Panc1 (cell line): ENCODE data around the gene AOC1. TPM values are rescaled to one million over a fixed set of nuclear protein-coding genes. Genes with fewer than 3 reads are reported as not detected.

Source experiments
- ATAC-seq: fragments of 200-7000 bp; cut with Tn5 transposase; 2 replicates; pipeline ENCODE4 v1.9.1; 2020; ENCODE audit warnings: mild to moderate bottlenecking, moderate library complexity
- Bru-seq: library from RNA; stranded (reverse); fragments of 400-500 nt; gene quantifications from one replicate; lab custom pipeline; 2021; lab: Mats Ljungman, UMichigan
- BruChase-seq, 2 experiments: library from RNA; stranded (reverse); fragments of 400-500 nt; gene quantifications; one replicate each; lab custom pipeline; 2021; lab: Mats Ljungman, UMichigan
- BruUV-seq: library from RNA; stranded (reverse); fragments of 400-500 nt; replicated peaks from 2 replicates; lab custom pipeline; 2021; lab: Mats Ljungman, UMichigan
- CTCF ChIA-PET: fragments of 300-600 bp; sonication (Branson Sonifier 250); formaldehyde crosslinking; loops from one replicate; lab custom pipeline; 2022; ENCODE audit warnings: antibody characterized with exemption; lab: Charles Lee
- POLR2A ChIA-PET: fragments of 300-600 bp; sonication (Branson Sonifier 250); formaldehyde crosslinking; loops from one replicate; lab custom pipeline; 2022; ENCODE audit warnings: antibody characterized with exemption; lab: Charles Lee
- DNase-seq: peaks from one replicate; pipeline ENCODE4 v3.0.0-alpha.2; 2010; ENCODE audit warnings: low read depth, low spot score
- H3K27ac ChIP-seq: 2 replicates; pipeline ENCODE4 v1.5.1; 2011; ENCODE audit warnings: mild to moderate bottlenecking, low read length, inconsistent platforms
- H3K27me3 ChIP-seq: fragments of 200-500 bp; sonication (Bioruptor generic); 2 replicates; pipeline ENCODE4 v1.6.0; 2014; ENCODE audit warnings: low read length, inconsistent platforms; ENCODE audit not compliant: control insufficient read depth, insufficient read depth
- H3K36me3 ChIP-seq: fragments of 200-500 bp; sonication (Bioruptor generic); 2 replicates; pipeline ENCODE4 v1.5.1; 2014; ENCODE audit warnings: inconsistent platforms, mild to moderate bottlenecking, low read length, moderate library complexity; ENCODE audit not compliant: control insufficient read depth, insufficient read depth
- H3K4me1 ChIP-seq: 2 replicates; pipeline ENCODE4 v1.5.1; 2011; ENCODE audit warnings: inconsistent platforms, mild to moderate bottlenecking, low read length, moderate library complexity; ENCODE audit not compliant: control insufficient read depth, insufficient read depth
- H3K4me3 ChIP-seq, 2 experiments: 2 replicates each; pipeline ENCODE4 v1.5.1; 2011 to 2012; ENCODE audit warnings: low read depth in 2 of 2, low read length in 2 of 2, mild to moderate bottlenecking in 2 of 2, inconsistent platforms in 1 of 2, moderate library complexity in 1 of 2
- H3K9me3 ChIP-seq: fragments of 200-500 bp; sonication (Bioruptor generic); 2 replicates; pipeline ENCODE4 v1.5.1; 2014; ENCODE audit warnings: low read depth, mild to moderate bottlenecking, inconsistent platforms, low read length, moderate library complexity; ENCODE audit not compliant: control insufficient read depth, insufficient read depth
- POLR2AphosphoS5 ChIP-seq: IDR thresholded peaks from 2 replicates; pipeline ENCODE4 v1.6.1; 2012; ENCODE audit warnings: mild to moderate bottlenecking, low read depth, low read length, moderate library complexity
- SIN3A ChIP-seq: IDR thresholded peaks from 2 replicates; pipeline ENCODE4 v1.6.1; 2012; ENCODE audit warnings: low read depth, mild to moderate bottlenecking, low read length, moderate library complexity, borderline replicate concordance; ENCODE audit not compliant: insufficient read depth
- TCF7L2 ChIP-seq: IDR thresholded peaks from 2 replicates; pipeline ENCODE4 v1.6.1; 2011; ENCODE audit warnings: mild to moderate bottlenecking, low read depth, low read length, inconsistent platforms
- in situ Hi-C: cut with HindIII; loops from 2 replicates; pipeline ENCODE4 v1.10.0; 2016; ENCODE audit warnings: low sequenced_read_pairs, low pct_unique_long_range_greater_than_20kb
- intact Hi-C: fragments of 100-400 bp; cut with micrococcal nuclease; formaldehyde crosslinking; loops from one replicate; pipeline ENCODE4 v1.10.0; 2022; ENCODE audit not compliant: unreplicated experiment
- long read RNA-seq: library from polyadenylated mRNA; unstranded; transcript quantifications from one replicate; pipeline ENCODE4 v2.0.0, GENCODE V29; 2021; ENCODE audit not compliant: unreplicated experiment
- polyA plus RNA-seq: library from polyadenylated mRNA; unstranded; fragments of >200 nt; gene quantifications from one replicate; pipeline ENCODE4 v1.2.1, GENCODE V29; 2012; ENCODE audit warnings: missing spikeins; ENCODE audit not compliant: insufficient read length
- total RNA-seq: library from RNA; stranded (reverse); gene quantifications from one replicate; pipeline ENCODE4 v1.2.1, GENCODE V29; 2021; ENCODE audit not compliant: unreplicated experiment
- TF ChIP-seq, protein P1 (sequence below): fragments of 450-650 bp; IDR thresholded peaks from 2 replicates; pipeline ENCODE4 v1.5.1; 2017; ENCODE audit warnings: mild to moderate bottlenecking
- TF ChIP-seq, protein P2 (sequence below), 2 experiments: IDR thresholded peaks; 2 replicates each; pipeline ENCODE4 v1.6.1; 2011 to 2012; ENCODE audit warnings: low read depth in 2 of 2, control low read depth in 1 of 2, low read length in 1 of 2, mild to moderate bottlenecking in 1 of 2, moderate library complexity in 1 of 2; ENCODE audit not compliant: insufficient read depth in 1 of 2

The AOC1 gene
- total RNA-seq (0.15 TPM), Bru-seq, nascent RNA (not detected), BruChase-seq, experiment 1, labeled RNA remaining after a 2-hour chase (not detected), BruChase-seq, experiment 2, labeled RNA remaining after a 6-hour chase (not detected)
- polyA plus RNA-seq, result not detected
- long read RNA-seq, result 0 reads

- ChIA-PET CTCF (no interaction called here), POLR2A (no interaction called here)
- H3K4me1 ChIP-seq, result no peaks in the 10 kb centered on the region
- no peak within 1 kb of the TSS for H3K27ac ChIP-seq
- in situ Hi-C loops (no loop called here), intact Hi-C loops (no loop called here)
- no peak within 1 kb of the TSS for H3K4me3 ChIP-seq
- BruUV-seq, result no TSS peak
- ATAC-seq (no peak; the same call in 1 of the 2 replicates), DNase-seq (no peak)
- H3K9me3 ChIP-seq, result no peaks in the 10 kb centered on the region
- TF ChIP-seq, protein P1, sequence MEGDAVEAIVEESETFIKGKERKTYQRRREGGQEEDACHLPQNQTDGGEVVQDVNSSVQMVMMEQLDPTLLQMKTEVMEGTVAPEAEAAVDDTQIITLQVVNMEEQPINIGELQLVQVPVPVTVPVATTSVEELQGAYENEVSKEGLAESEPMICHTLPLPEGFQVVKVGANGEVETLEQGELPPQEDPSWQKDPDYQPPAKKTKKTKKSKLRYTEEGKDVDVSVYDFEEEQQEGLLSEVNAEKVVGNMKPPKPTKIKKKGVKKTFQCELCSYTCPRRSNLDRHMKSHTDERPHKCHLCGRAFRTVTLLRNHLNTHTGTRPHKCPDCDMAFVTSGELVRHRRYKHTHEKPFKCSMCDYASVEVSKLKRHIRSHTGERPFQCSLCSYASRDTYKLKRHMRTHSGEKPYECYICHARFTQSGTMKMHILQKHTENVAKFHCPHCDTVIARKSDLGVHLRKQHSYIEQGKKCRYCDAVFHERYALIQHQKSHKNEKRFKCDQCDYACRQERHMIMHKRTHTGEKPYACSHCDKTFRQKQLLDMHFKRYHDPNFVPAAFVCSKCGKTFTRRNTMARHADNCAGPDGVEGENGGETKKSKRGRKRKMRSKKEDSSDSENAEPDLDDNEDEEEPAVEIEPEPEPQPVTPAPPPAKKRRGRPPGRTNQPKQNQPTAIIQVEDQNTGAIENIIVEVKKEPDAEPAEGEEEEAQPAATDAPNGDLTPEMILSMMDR, result no peak
- H3K36me3 ChIP-seq, result no peaks in the 10 kb centered on the region
- peaks cover 11% of the 10 kb centered on the region for H3K27me3 ChIP-seq
These were observed at the start of gene AOC1 for GRCh38 chr7:150852371-150852905. Gene AOC1, plus strand, starts transcription at chr7:150852517. Its CDS starts 3,954 bp downstream, at chr7:150856471.

- Histone ChIP-seq H3K27ac (no peak overlapping the region), H3K27me3 (peaks cover 2% of the 10 kb centered on the region; the same call in 1 of the 2 replicates), H3K36me3 (no peaks in the 10 kb centered on the region), H3K9me3 (no peaks in the 10 kb centered on the region), H3K4me3 (no peak overlapping the region), H3K4me1 (no peaks in the 10 kb centered on the region)
- POLR2A ChIA-PET, result no interaction called here
- ATAC-seq, result no peak
- in situ Hi-C loops, result no loop called here
- DNase-seq, result no peak
- intact Hi-C loops, result no loop called here
- BruUV-seq, result no TSS peak
- CTCF ChIA-PET, result no interaction called here
- TF ChIP-seq, protein P1, result no peak
- TF ChIP-seq POLR2AphosphoS5 (no peak), SIN3A (no peak), TCF7L2 (no peak)
- TF ChIP-seq, protein P2, sequence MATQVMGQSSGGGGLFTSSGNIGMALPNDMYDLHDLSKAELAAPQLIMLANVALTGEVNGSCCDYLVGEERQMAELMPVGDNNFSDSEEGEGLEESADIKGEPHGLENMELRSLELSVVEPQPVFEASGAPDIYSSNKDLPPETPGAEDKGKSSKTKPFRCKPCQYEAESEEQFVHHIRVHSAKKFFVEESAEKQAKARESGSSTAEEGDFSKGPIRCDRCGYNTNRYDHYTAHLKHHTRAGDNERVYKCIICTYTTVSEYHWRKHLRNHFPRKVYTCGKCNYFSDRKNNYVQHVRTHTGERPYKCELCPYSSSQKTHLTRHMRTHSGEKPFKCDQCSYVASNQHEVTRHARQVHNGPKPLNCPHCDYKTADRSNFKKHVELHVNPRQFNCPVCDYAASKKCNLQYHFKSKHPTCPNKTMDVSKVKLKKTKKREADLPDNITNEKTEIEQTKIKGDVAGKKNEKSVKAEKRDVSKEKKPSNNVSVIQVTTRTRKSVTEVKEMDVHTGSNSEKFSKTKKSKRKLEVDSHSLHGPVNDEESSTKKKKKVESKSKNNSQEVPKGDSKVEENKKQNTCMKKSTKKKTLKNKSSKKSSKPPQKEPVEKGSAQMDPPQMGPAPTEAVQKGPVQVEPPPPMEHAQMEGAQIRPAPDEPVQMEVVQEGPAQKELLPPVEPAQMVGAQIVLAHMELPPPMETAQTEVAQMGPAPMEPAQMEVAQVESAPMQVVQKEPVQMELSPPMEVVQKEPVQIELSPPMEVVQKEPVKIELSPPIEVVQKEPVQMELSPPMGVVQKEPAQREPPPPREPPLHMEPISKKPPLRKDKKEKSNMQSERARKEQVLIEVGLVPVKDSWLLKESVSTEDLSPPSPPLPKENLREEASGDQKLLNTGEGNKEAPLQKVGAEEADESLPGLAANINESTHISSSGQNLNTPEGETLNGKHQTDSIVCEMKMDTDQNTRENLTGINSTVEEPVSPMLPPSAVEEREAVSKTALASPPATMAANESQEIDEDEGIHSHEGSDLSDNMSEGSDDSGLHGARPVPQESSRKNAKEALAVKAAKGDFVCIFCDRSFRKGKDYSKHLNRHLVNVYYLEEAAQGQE (IDR thresholded peaks at IDR 0.05; ENCODE audit: insufficient read depth in 1 of 2, low read depth in 2 of 2, low read length in 1 of 2), result no peak
These were observed 49.0 kb upstream of the AOC1 start for GRCh38 chr7:150803161-150803860.
